HEK293 (cell line): ENCODE measurements around the gene SMPD3.

ENCODE experiments used
- CTCF ChIA-PET: fragments of 350-600 bp; formaldehyde crosslinking; extraction: SDS; loops from one replicate; lab custom pipeline; 2021; ENCODE audit warnings: antibody characterized with exemption; lab: Yijun Ruan, JAX
- POLR2A ChIA-PET: fragments of 300-600 bp; formaldehyde crosslinking; extraction: SDS; loops from one replicate; lab custom pipeline; 2020; ENCODE audit warnings: antibody characterized with exemption, inconsistent platforms; lab: Yijun Ruan, JAX
- H3K27ac ChIP-seq: fragments of 200-500 bp; sonication (Bioruptor generic); 2 replicates; pipeline ENCODE4 v1.5.1; 2014; ENCODE audit warnings: low read depth, low read length, control low read depth, inconsistent platforms; ENCODE audit errors: extremely low read depth
- H3K36me3 ChIP-seq, 2 experiments: fragments of 200-500 bp in 1 of 2; sonication (Bioruptor generic) in 1 of 2; 1 replicate in 1 of 2; 2 replicates in 1 of 2; pipeline ENCODE4 v1.5.1; 2014 to 2017; ENCODE audit warnings: inconsistent platforms in 2 of 2, low read length in 2 of 2; ENCODE audit not compliant: control insufficient read depth in 2 of 2, insufficient read depth in 1 of 2
- H3K4me1 ChIP-seq: fragments of 200-500 bp; sonication (Bioruptor generic); 2 replicates; pipeline ENCODE4 v1.5.1; 2014; ENCODE audit warnings: mild to moderate bottlenecking, low read length, inconsistent platforms; ENCODE audit not compliant: control insufficient read depth, insufficient read depth
- H3K4me3 ChIP-seq: 2 replicates; pipeline ENCODE4 v1.5.1; 2011; ENCODE audit warnings: low read depth, mild to moderate bottlenecking, control low read depth, low read length, moderate library complexity
- H3K9me3 ChIP-seq: fragments of 200-500 bp; sonication (Bioruptor generic); 2 replicates; pipeline ENCODE4 v1.5.1; 2014; ENCODE audit warnings: low read depth, low read length, inconsistent platforms; ENCODE audit not compliant: control insufficient read depth, insufficient read depth
- IKZF3 ChIP-seq: fragments of 450-650 bp; IDR thresholded peaks from 2 replicates; pipeline ENCODE4 v1.5.0; 2018; ENCODE audit warnings: missing biosample characterization, mild to moderate bottlenecking, missing genetic modification characterization, moderate library complexity
- TSHZ1 ChIP-seq: fragments of 450-650 bp; formaldehyde crosslinking; IDR thresholded peaks from 2 replicates; pipeline ENCODE4 v1.5.1; 2016; ENCODE audit warnings: missing biosample characterization, missing genetic modification characterization, borderline replicate concordance
- ZBTB17 ChIP-seq: fragments of 450-650 bp; formaldehyde crosslinking; IDR thresholded peaks from 2 replicates; pipeline ENCODE4 v1.5.1; 2016; ENCODE audit warnings: missing biosample characterization, missing genetic modification characterization
- ZBTB8A ChIP-seq: fragments of 450-650 bp; formaldehyde crosslinking; IDR thresholded peaks from 2 replicates; pipeline ENCODE4 v1.5.1; 2016; ENCODE audit warnings: missing biosample characterization, missing genetic modification characterization
- ZFP37 ChIP-seq: fragments of 450-650 bp; formaldehyde crosslinking; IDR thresholded peaks from 2 replicates; pipeline ENCODE4 v1.5.1; 2016; ENCODE audit warnings: missing biosample characterization, missing genetic modification characterization
- ZNF16 ChIP-seq: fragments of 450-650 bp; formaldehyde crosslinking; IDR thresholded peaks from 2 replicates; pipeline ENCODE4 v1.5.1; 2016; ENCODE audit warnings: low read depth, missing biosample characterization, missing genetic modification characterization
- ZNF184 ChIP-seq: fragments of 450-650 bp; IDR thresholded peaks from 2 replicates; pipeline ENCODE4 v1.5.1; 2018; ENCODE audit warnings: missing biosample characterization, mild to moderate bottlenecking, missing genetic modification characterization
- ZNF202 ChIP-seq: fragments of 450-650 bp; formaldehyde crosslinking; IDR thresholded peaks from 2 replicates; pipeline ENCODE4 v1.5.1; 2016; ENCODE audit warnings: missing biosample characterization, missing genetic modification characterization, borderline replicate concordance
- ZNF350 ChIP-seq: fragments of 450-650 bp; formaldehyde crosslinking; IDR thresholded peaks from 2 replicates; pipeline ENCODE4 v1.5.0; 2017; ENCODE audit warnings: missing biosample characterization, mild to moderate bottlenecking, missing genetic modification characterization
- ZNF37A ChIP-seq: fragments of 450-650 bp; IDR thresholded peaks from 2 replicates; pipeline ENCODE4 v1.5.1; 2018; ENCODE audit warnings: missing biosample characterization, missing genetic modification characterization
- ZNF426 ChIP-seq: fragments of 450-650 bp; formaldehyde crosslinking; IDR thresholded peaks from 2 replicates; pipeline ENCODE4 v1.5.1; 2017; ENCODE audit warnings: missing biosample characterization, missing genetic modification characterization, mild to moderate bottlenecking, inconsistent platforms, moderate library complexity
- ZNF48 ChIP-seq: fragments of 450-650 bp; formaldehyde crosslinking; IDR thresholded peaks from 2 replicates; pipeline ENCODE4 v1.5.1; 2016; ENCODE audit warnings: missing biosample characterization, missing genetic modification characterization
- ZNF555 ChIP-seq: fragments of 450-650 bp; formaldehyde crosslinking; conservative IDR thresholded peaks from 2 replicates; pipeline ENCODE4 v1.5.1; 2017; ENCODE audit warnings: missing biosample characterization, mild to moderate bottlenecking, missing genetic modification characterization, inconsistent platforms
- ZNF561 ChIP-seq: fragments of 450-650 bp; IDR thresholded peaks from 2 replicates; pipeline ENCODE4 v1.5.1; 2018; ENCODE audit warnings: missing biosample characterization, missing genetic modification characterization, borderline replicate concordance
- ZNF580 ChIP-seq: fragments of 450-650 bp; formaldehyde crosslinking; IDR thresholded peaks from 2 replicates; pipeline ENCODE4 v1.5.1; 2016; ENCODE audit warnings: missing biosample characterization, missing genetic modification characterization
- ZNF626 ChIP-seq: fragments of 450-650 bp; sonication (Bioruptor Pico); formaldehyde crosslinking; IDR thresholded peaks from 2 replicates; pipeline ENCODE4 v1.5.1; 2018; ENCODE audit warnings: missing biosample characterization, missing genetic modification characterization, inconsistent platforms
- ZNF670 ChIP-seq: fragments of 450-650 bp; formaldehyde crosslinking; IDR thresholded peaks from 2 replicates; pipeline ENCODE4 v1.5.1; 2016; ENCODE audit warnings: missing biosample characterization, missing genetic modification characterization, low read depth
- ZNF785 ChIP-seq: fragments of 450-650 bp; formaldehyde crosslinking; IDR thresholded peaks from 2 replicates; pipeline ENCODE4 v1.5.1; 2016; ENCODE audit warnings: missing biosample characterization, missing genetic modification characterization
- ZNF792 ChIP-seq: fragments of 450-650 bp; formaldehyde crosslinking; IDR thresholded peaks from 2 replicates; pipeline ENCODE4 v1.5.1; 2016; ENCODE audit warnings: missing biosample characterization, missing genetic modification characterization

SMPD3 gene

GRCh38 chr16:68480084-68480995 lies 32.0 kb upstream of the SMPD3 start:
- ChIA-PET POLR2A (interaction anchor here (0.6 kb wide), 1 partner anchor 23 kb away, joined by 10 read pairs; no protein-coding TSS in a partner anchor), CTCF (interaction anchor here (0.6 to 0.7 kb wide), 2 partner anchors 10 to 32 kb away, joined by 3 to 4 read pairs; partner anchors contain the start of gene SMPD3)

GRCh38 chr16:68479271-68479670 lies 31.0 kb upstream of the SMPD3 start:
- Histone ChIP-seq H3K9me3 (no peaks in the 10 kb centered on the region), H3K4me3 (no peak overlapping the region), H3K36me3 (no peaks in the 10 kb centered on the region), H3K4me1 (no peaks in the 10 kb centered on the region), H3K27ac (no peak overlapping the region)
- ChIA-PET CTCF (no interaction called here), POLR2A (no interaction called here)
- TF ChIP-seq ZNF792 (tag by site-specific recombination) (no peak), ZNF202 (tag by site-specific recombination) (no peak), ZBTB17 (tag by site-specific recombination) (no peak), ZNF16 (tag by site-specific recombination) (no peak), ZNF670 (no peak), ZNF555 (tag by site-specific recombination) (no peak), ZNF426 (no peak), ZNF785 (no peak), TSHZ1 (tag by site-specific recombination) (no peak), ZNF37A (tag by site-specific recombination) (no peak), ZNF580 (tag by site-specific recombination) (no peak), ZNF48 (tag by site-specific recombination) (no peak)

More at GRCh38 chr16:68480084-68480995, 32.0 kb upstream of the SMPD3 start:
- TF ChIP-seq ZNF561 (no peak), ZNF350 (no peak), ZNF626 (tag by site-specific recombination) (no peak), ZFP37 (no peak), ZBTB8A (no peak), ZNF184 (tag by site-specific recombination) (no peak), IKZF3 (no peak)
- TF ChIP-seq, all 188 proteins: peak for 0
- no peaks in the 10 kb centered on the region for H3K9me3 ChIP-seq
- H3K27ac ChIP-seq, result no peak overlapping the region
- no peak overlapping the region for H3K4me3 ChIP-seq
- no peaks in the 10 kb centered on the region for H3K36me3 ChIP-seq
- no peaks in the 10 kb centered on the region for H3K4me1 ChIP-seq
